Kidney capillary endothelial cell (primary cell): Measurements from ENCODE around the gene METAP2.
"Not testable (repeated sequence)": the region's sequence is repeated elsewhere in the genome, so short reads cannot be mapped to it uniquely, and the experiment has no call there.

ENCODE experiments used
- DNase-seq: peaks from one replicate; pipeline ENCODE4 v3.0.0-alpha.2; 2018; ENCODE audit warnings: low spot score

METAP2 gene

GRCh38 chr12:95463050-95463449 lies 10.9 kb upstream of the METAP2 start:
- no peak for DNase-seq

DNA sequence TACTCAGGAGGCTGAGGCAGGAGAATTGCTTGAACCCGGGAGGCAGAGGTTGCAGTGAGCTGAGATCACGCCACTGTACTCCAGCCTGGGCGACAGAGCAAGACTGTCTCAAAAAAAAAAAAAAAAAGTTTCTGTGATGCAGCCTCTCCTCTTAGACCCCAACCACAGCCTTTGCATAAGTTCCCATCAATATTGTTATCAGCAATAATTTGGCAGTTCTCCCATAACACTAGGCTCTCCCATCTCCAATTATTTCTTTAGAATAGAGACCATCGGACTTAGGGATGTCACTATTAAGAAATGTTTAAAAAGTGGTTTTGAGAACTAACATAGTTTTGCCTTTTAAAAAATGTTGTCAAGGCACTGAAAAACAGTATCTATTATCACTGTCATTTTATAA lies 10.2 kb upstream of the METAP2 start:
- not testable (repeated sequence) for DNase-seq

DNA sequence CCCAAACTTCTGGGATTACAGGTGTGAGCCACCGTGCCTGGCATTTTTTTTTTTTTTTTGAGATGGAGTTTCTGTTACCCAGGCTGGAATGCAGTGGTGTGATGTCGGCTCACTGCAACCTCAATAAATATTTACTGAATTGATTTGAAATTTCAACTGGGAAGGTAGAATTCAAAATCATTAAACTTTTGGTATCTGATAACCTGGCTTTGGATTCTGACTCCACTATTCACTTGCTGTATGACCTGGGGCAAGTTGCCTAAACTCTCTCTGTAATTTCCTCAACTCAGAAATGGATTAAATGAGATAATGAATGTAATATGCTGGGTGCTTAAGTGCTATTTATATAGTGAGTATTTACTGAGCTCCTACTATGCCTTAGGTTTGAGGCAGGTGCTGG lies 8.7 kb upstream of the METAP2 start:
- DNase-seq = no peak

DNA sequence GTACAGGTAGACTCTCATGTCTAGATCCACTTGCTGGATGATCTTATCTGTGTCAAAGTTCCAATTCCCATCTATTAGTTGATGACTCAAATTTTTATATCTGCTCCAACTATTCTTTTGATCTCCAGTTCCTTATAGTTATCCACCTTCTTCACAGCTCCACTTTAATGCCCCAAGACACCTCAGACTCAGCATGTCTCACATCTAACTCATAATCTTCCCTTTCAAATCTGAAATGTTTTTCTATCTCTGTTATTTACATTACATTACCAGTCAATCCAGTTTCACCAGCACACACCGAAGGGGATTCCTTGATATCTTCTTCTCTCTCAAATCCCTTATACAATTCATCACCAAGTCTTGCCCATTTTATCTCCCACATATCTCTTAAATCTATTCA lies 3.7 kb upstream of the METAP2 start:
- no peak for DNase-seq

DNA sequence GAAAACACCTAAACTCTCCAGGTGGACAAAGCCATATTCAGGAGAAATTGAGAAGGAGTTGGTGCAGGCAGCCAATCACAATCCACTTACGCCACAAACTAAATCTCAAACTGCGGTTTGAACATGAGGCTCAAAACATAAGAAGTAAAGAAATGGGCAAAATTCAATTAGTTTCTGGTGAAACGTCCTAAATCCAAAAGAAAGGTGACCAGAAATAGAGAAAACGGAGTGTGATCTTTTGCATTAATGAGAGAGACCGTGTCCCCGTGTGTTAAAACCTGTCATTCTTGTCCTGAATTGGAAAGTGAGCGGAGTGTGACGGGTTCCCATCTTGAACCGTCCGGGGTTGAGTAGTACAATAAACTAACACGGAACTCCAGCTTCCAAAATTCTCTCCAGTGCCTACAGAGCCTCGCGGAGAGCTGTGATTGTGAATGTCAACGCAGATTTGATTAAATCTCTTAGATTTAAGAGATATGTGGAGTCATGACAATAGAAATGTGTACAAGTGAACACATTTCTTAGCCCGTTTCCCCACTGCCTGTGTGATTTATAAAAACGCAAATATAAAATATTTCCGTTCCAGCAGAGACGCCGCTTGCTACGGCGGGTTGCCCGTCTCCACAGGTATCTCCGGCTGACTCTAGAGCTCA lies 595 bp upstream of the METAP2 start:
- DNase-seq = peak; percentile 37

DNA sequence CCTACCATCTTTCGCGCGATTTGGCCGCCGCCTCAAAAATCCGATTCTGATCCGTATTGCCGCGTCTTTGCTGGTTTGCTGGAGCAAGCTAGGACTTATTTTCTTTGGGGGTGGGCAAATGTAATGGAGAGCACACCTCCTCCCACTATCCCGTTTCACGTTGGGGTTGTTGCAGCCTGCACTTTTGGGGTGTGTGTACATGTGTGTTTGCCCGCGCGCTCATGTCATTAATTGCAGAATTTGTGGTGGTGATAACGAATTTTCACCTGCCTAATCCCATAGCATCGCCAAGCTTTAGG lies 657 bp downstream of the METAP2 start:
- DNase-seq = no peak

- no peak for DNase-seq
Observed at GRCh38 chr12:95480230-95480629, 6.3 kb downstream of the METAP2 start.

DNA sequence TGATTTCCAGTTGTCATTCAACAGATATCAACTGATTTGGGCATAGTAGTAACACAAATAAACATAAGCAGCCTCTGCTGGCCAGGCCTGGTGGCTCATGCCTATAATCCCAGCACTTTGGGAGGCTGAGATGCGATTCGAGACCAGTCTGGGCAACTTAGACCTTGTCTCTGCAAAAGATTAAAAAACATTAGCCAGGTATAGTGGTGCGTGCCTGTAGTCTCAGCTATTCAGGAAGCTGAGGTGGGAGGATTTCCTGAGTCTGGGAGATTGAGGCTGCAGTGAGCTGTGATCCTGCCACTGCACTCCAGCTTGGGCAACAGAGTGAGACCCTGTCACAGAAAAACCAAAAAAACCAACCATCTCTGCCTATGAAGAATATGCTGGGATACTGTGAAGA lies 7.1 kb downstream of the METAP2 start:
- no peak for DNase-seq

DNA sequence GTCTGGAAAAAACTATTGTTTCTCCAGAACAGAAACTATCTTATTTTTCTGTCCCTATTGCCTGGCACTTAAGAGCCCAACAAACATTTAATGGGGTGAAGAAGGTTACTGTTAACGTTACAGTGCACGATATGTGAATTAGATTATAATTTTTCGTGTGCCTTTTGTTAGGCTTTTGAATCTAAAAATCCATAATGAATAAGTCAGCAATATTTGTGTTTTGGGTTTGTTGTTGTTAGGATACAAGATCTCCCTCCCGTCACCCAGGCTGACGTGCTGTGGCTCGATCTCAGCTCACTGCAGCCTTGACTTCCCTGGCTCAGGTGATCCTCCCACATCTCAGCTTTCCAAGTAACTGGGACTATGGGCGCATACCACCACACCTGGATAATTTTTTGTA lies 7.9 kb downstream of the METAP2 start:
- DNase-seq = no peak

GRCh38 chr12:95482564-95482963 lies 8.6 kb downstream of the METAP2 start:
- not testable (repeated sequence) for DNase-seq

GRCh38 chr12:95484524-95484923 lies 10.6 kb downstream of the METAP2 start:
- no peak for DNase-seq

- no peak for DNase-seq
Observed at GRCh38 chr12:95487024-95487423, 13.1 kb downstream of the METAP2 start.

- no peak for DNase-seq
Observed at GRCh38 chr12:95492462-95492861, 18.5 kb downstream of the METAP2 start.

GRCh38 chr12:95494888-95495287 lies 20.9 kb downstream of the METAP2 start:
- DNase-seq = no peak

DNA sequence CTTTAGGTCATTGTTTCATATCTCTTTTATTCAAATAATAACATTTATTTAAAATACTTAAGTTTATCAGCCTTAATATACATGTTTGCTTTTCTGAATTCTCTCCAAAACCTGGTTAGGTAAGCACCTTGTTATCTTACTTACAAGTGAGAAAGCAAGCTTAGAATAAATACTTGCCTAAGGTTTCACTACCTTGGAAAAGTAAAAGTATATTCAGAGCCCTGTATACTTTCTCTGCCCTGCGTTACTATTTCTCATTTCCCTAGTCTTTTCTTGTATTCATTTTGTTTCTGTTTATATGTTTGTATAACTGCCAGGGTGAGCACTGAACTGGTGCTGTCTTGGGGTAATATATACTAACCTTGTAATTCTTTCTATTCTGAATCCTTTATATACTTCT lies 21.5 kb downstream of the METAP2 start:
- DNase-seq = no peak

DNA sequence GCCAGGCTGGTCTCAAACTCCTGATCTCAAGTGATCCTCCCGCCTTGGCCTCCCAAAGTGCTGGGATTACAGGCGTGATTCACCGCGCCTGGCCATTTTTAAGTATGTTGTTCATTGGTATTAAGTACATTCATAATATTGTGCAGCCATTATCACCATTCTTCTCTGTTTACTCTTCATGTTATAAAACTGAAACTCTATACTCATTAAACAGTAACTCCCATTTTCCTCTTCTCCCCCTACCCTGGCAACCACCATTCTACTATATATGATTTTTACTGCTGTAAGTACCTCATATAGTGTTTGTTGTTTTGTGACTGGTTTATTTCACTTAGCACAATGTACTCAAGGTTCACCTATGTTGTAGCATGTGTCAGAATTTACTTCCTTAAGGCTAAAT lies 23.1 kb downstream of the METAP2 start:
- DNase-seq = no peak

- no peak for DNase-seq
Observed at GRCh38 chr12:95498968-95499367, 25.0 kb downstream of the METAP2 start.

GRCh38 chr12:95499772-95500171 lies 25.8 kb downstream of the METAP2 start:
- no peak for DNase-seq

GRCh38 chr12:95504140-95504539 lies 30.2 kb downstream of the METAP2 start:
- no peak for DNase-seq

GRCh38 chr12:95505039-95505438 lies 31.1 kb downstream of the METAP2 start:
- DNase-seq = no peak

- DNase-seq = no peak
Observed at GRCh38 chr12:95506707-95507523, 33.0 kb downstream of the METAP2 start.

GRCh38 chr12:95509300-95509699 lies 35.3 kb downstream of the METAP2 start:
- DNase-seq = no peak

GRCh38 chr12:95511977-95512376 lies 38.0 kb downstream of the METAP2 start:
- DNase-seq = no peak

- no peak for DNase-seq
Observed at GRCh38 chr12:95513599-95513998, 39.6 kb downstream of the METAP2 start.
